Measurements from ENCODE around the gene RING1.

The RING1 gene

GRCh38 chr6:33164665-33165373, 43.5 kb upstream of the RING1 start:
- TF ChIP-seq, protein P1, sequence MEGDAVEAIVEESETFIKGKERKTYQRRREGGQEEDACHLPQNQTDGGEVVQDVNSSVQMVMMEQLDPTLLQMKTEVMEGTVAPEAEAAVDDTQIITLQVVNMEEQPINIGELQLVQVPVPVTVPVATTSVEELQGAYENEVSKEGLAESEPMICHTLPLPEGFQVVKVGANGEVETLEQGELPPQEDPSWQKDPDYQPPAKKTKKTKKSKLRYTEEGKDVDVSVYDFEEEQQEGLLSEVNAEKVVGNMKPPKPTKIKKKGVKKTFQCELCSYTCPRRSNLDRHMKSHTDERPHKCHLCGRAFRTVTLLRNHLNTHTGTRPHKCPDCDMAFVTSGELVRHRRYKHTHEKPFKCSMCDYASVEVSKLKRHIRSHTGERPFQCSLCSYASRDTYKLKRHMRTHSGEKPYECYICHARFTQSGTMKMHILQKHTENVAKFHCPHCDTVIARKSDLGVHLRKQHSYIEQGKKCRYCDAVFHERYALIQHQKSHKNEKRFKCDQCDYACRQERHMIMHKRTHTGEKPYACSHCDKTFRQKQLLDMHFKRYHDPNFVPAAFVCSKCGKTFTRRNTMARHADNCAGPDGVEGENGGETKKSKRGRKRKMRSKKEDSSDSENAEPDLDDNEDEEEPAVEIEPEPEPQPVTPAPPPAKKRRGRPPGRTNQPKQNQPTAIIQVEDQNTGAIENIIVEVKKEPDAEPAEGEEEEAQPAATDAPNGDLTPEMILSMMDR (IDR thresholded peaks at IDR 0.05; ENCODE audit: borderline replicate concordance, insufficient read depth, low read depth, low read length) = no peak
- no peak overlapping the region for H3K4me3 ChIP-seq (ENCODE audit: low read depth, low read length)

DNA sequence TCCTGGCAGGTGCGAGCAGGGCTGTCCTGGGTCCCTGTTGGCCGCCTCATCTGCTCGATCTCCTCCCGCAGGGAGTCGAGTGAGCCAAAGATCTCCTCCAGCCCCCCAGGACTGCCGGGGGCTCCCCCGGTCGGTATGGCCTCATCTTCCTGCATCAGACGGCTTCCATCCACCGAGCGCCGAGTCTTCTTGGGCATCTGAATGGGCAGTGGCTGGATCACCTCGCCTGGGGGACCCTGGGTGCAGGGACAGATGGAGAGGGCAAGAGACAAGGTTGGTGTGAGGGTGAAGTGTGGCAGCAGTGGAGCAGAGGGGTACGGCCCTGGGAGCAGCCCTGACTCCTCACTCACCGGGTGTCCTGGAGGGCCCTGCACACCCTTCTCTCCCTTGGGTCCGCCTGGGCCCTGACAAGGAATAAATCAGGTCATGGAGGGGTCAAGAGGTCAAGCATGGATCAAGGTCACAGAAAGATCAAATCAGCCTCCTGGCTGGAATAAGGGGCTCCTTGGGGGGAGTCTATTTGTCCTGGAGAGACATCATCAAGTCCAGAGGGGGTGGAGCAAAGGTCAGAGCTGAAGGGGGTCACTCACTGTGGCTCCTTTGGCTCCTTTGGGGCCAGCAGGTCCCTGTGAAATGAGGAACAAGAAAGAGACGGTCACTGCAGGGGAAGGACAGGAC, 42.6 kb upstream of the RING1 start:
- no peak overlapping the region for H3K4me3 ChIP-seq (ENCODE audit: low read depth, low read length)
- TF ChIP-seq, protein P1 (IDR thresholded peaks at IDR 0.05; ENCODE audit: borderline replicate concordance, insufficient read depth, low read depth, low read length) = no peak

- TF ChIP-seq, protein P1 (IDR thresholded peaks at IDR 0.05; ENCODE audit: borderline replicate concordance, insufficient read depth, low read depth, low read length) = no peak
- no peak overlapping the region for H3K4me3 ChIP-seq (ENCODE audit: low read depth, low read length)
These were observed 41.9 kb upstream of the RING1 start for GRCh38 chr6:33166363-33166762.

- TF ChIP-seq, protein P1 (IDR thresholded peaks at IDR 0.05; ENCODE audit: borderline replicate concordance, insufficient read depth, low read depth, low read length) = no peak
- H3K4me3 ChIP-seq (ENCODE audit: low read depth, low read length) = no peak overlapping the region
These were observed 41.5 kb upstream of the RING1 start for GRCh38 chr6:33166811-33167210.

DNA sequence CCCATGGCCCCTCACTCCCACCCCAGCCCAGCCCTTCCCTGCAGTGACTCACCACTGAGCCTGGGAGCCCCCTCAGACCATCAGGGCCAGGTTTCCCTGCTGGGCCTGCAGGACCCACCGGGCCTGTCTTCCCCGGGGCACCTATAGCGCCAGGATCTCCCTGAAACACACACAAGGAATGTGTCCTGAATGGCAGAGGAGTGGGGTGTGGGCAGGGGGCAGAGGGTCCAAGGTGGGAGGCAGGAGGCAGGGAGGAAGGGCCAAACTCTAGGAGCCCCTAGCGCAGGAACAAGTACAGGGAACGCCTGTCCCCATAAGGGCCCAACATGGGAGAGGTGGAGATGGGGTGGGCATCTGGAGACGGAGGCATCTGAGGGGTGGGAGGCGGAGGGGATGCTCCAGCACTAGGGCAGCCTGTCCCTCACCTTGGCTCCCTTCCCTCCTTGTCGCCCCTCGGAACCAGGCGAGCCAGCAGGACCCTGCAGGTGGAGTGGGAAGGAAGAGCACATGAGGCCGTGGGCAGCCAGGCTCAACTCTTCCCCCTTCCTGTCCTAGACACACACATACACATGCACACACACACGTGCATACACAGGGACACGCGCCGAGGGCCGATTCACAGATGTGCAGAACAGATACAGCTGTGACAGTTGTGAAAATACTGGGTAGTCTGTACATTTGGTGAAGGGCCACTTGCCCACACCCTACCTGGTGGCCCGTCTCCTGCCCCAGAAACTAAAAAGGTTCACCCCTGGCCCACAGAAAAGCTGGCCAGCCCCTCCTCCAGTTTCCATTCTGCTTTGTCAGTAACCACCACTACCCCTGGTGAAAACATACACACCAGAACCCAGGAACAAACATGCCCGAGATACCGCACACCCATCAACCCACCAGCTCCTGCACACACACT, 40.7 kb upstream of the RING1 start:
- TF ChIP-seq, protein P1 (IDR thresholded peaks at IDR 0.05; ENCODE audit: borderline replicate concordance, insufficient read depth, low read depth, low read length) = no peak
- H3K4me3 ChIP-seq (ENCODE audit: low read depth, low read length) = no peak overlapping the region

DNA sequence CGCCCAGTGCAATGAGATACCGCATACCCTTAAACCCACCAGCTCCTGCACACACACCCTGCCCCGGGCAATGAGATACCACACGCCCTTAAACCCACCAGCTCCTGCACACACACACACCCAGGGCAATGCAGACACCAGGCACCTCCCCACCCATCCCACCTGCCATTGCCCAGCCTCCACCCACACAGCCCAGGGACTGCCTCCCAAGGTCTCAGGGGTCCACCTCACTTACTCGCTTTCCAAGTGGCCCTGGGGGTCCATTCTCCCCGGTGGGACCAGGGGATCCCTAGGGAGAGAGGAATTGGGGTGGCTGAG, 40.1 kb upstream of the RING1 start:
- TF ChIP-seq, protein P1 (IDR thresholded peaks at IDR 0.05; ENCODE audit: borderline replicate concordance, insufficient read depth, low read depth, low read length) = no peak
- no peak overlapping the region for H3K4me3 ChIP-seq (ENCODE audit: low read depth, low read length)

Measured in GM12875 (cell line).